NCI-H1105 treated with DMSO at 0.1 percent for 48 hours (cell line): ENCODE measurements around the gene CTH.
"Not testable (repeated sequence)": the region's sequence is repeated elsewhere in the genome, so short reads cannot be mapped to it uniquely, and the experiment has no call there.

Experiments
- DNase-seq: peaks from one replicate; lab custom pipeline; 2025; lab: John Stamatoyannopoulos, UW

The CTH gene

GRCh38 chr1:70409136-70409535 is 1.9 kb upstream of the CTH start:
- no peak for DNase-seq

DNA sequence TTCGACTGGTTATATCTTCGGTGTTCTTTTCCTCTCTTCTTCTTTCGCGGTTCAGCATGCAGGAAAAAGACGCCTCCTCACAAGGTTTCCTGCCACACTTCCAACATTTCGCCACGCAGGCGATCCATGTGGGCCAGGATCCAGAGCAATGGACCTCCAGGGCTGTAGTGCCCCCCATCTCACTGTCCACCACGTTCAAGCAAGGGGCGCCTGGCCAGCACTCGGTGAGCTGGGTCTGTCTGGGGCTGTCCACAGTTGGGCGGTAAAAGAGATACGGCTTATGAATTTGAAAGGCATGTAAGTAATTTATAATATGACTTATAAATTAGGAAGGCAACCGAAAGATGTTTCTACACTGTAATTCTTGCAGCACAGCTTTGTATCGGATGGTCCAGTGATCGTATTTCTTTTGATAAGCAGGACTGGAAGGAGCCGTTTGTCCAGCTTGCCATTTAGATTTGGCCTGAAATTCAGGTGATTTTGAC is 334 bp downstream of the CTH start:
- DNase-seq: no peak

GRCh38 chr1:70415882-70416281 is 4.8 kb downstream of the CTH start:
- no peak for DNase-seq

DNA sequence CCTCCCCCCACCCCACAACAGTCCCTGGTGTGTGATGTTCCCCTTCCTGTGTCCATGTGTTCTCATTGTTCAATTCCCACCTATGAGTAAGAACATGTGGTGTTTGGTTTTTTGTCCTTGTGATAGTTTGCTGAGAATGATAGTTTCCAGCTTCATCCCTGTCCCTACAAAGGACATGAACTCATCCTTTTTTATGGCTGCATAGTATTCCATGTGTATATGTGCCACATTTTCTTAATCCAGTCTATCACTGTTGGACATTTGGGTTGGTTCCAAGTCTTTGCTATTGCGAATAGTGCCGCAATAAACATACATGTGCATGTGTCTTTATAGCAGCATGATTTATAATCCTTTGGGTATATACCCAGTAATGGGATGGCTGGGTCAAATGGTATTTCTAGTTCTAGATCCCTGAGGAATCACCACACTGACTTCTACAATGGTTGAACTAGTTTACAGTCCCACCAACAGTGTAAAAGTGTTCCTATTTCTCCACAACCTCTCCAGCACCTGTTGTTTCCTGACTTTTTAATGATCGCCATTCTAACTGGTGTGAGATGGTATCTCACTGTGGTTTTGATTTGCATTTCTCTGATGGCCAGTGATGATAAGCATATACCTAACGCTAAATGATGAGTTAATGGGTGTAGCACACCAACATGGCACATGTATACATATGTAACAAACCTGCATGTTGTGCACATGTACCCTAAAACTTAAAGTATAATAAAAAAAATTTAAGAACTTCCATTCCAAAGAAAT is 8.1 kb downstream of the CTH start:
- DNase-seq: not testable (repeated sequence)

DNA sequence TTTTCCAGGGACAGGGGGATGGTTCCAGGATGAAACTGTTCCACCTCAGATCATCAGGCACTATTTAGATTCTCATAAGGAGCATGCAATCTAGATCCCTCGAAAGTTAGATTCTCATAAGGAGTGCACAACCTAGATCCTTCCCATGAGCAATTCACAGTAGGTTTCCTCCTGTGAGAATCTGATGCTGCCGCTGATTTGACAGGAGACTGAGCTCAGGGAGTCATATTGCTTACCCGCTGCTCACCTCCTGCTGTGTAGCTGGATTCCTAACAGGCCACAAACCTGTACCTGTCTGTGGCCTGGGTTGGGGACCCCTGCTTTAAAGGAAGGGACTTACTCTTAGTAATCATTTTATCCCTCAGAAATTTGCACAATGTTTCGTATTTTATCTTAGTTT is 9.3 kb downstream of the CTH start:
- DNase-seq: no peak

GRCh38 chr1:70426154-70427131 is 15.4 kb downstream of the CTH start:
- DNase-seq: no peak

GRCh38 chr1:70427976-70428375 is 16.9 kb downstream of the CTH start:
- DNase-seq: no peak

- DNase-seq: no peak
Observed at GRCh38 chr1:70429219-70429618, 18.2 kb downstream of the CTH start.

- DNase-seq: no peak
Observed at GRCh38 chr1:70429757-70430156, 18.7 kb downstream of the CTH start.

- no peak for DNase-seq
Observed at GRCh38 chr1:70431317-70431716, 20.2 kb downstream of the CTH start.

DNA sequence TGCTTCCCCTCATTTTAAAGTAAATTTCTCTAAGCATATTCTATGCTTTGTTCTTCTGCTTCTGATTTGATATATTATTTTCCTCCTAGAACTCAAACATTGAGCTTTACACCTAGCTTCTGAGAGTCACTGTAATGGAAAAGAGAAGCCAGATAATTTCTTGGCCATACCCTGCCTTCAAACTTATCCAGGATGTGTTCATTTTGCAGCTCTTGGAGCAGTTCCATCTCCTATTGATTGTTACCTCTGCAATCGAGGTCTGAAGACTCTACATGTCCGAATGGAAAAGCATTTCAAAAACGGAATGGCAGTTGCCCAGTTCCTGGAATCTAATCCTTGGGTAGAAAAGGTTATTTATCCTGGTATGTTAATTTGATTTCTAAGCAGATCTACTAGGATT is 20.8 kb downstream of the CTH start:
- DNase-seq: no peak

GRCh38 chr1:70434253-70434859 is 23.3 kb downstream of the CTH start:
- no peak for DNase-seq

DNA sequence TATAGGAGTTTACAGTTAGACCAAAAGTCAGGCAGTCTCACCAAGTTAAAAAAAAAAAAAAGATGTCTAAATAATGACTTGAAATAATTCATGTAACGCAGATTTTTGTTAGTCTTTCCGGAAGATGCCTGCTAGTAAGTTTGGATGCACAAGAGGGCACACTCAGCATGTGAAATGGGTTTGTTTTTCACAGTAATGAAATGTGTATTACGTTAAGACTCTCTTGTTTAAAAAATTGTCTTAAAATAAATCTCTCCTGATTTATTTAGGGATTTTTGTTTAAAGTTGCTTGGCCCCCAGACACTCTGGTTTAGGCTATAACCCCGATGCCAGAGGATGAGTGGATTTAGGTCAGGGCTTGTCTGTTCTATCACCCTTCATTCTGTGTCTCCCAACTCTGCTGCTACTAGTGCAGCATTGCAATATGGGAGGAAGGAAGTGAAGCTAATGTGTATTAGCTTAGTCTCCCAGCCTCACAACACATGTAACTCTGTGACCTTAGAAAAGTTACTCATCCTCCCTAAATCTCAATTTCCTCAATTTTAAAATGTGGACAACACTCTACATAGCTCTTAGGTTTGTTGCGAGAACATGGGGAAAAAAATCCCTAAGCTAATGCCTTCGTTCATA is 25.7 kb downstream of the CTH start:
- no peak for DNase-seq

GRCh38 chr1:70438529-70438928 is 27.5 kb downstream of the CTH start:
- no peak for DNase-seq

DNA sequence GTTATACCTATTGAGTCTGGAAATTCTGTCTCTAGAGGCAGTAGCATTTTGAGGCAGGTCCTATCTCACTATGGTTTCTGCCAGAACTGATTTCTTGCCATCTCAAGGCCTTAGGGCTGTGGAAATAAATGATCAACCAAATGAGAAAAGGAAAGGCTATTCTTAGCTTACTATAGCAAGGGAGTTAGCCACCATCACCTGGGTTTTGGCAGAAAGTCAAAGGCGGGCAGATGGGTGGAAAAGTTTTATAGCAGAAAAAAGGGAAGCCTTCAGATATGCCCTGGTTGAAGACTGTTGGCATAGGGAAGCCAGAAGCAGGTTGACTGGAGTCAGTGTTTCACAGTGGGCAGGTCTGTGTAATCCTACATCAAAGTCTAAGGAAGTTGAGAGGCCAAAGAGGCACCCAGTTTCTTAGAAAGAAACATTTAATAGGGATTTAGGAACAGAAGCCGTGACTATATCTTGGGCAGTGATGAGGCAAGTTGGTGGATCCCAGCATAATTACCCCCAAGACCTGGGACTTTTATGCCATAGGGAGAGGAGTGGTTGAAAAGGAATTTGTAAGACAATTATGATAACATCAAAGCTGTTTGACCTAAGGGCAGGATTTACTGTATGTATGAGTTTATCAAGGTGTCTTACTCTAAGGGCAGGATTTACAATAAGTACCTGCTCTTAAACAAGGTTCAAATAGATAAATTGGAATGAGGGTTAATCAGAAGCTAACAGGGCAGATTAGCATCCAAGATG is 29.7 kb downstream of the CTH start:
- DNase-seq: no peak

DNA sequence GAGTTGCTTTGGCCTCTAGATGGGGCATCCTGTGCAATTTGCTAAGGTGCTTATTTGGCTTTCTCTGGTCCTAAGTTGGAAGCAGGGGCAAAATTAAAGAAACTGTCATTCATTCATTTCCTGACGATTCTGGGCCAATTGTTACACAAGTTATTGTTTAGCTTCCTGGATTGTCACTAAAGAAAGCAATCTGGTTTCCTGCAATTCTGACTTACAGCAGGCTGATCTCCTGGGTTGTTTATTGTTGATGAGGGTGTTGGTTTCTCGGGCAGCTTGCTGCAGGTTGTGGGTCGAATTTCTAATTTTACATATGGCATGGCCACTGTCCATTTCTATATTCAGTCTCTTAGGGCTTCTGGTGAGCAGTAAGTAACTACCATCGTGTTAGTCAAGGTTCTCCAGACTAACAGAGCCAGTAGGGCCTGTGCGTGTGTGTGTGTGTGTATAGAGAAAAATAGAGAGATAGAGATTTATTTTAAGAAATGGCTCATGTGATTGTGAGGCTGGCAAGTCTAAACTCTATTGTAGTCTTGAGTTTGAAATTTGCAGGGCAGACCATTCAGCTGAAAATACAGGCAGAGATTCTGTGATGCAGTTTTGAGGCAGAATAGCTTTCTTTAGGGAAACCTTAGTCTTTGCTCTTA is 30.4 kb downstream of the CTH start:
- no peak for DNase-seq

DNA sequence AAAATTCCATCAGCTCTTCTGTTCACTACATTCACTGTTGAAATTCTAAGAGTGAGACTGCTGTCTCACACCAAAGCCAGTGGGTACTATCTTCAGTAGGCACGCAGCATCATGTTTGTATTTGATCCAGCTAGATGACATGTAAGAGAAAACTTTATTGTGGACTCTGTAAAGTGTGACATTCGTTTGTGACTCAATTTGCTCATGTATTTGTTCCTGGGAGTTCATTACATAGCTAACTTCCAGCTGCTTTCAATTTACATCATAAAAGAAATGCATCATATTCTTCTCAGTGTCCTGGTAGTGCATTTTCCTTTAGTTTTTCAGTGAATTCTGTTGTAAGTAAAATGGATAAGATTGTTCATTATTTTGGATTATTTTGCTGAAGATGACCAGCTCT is 31.4 kb downstream of the CTH start:
- no peak for DNase-seq

DNA sequence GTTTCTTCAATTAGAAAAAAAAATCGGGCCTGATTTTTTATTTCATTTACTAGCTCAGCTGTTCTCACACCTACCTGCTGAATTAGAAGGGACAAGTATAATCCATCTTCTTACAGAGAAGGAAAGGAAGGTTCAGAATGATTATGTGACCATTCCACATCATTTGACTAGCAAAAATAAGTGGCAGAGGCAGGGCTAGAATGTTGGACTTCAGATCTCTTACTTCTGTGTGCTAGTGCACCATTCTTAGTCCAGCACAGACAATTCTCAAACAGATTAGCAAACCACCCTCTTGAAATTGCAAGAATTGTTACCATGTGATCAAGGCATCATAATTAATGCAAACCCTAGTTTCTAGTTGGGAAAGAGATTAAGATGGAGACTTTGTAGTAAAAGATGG is 32.7 kb downstream of the CTH start:
- no peak for DNase-seq

DNA sequence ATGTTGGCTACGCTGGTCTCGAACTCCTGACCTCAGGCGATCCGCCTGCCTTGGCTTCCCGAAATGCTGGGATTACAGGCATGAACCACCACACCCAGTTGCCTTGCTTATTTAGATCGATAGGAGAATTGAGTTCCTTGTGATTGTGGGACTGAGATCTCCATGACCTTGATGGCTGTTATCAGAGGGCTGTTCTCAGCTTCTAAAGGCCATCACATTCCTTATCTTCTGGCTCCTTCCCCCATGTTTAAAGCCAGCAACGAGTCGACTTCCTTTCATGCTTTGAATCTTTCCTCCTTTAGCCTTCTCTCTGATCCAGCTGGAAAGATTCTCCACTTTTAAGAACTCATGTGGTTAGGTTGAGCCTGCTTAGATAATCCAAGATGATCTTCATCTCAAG is 38.0 kb downstream of the CTH start:
- no peak for DNase-seq

GRCh38 chr1:70452164-70452939 is 41.3 kb downstream of the CTH start:
- DNase-seq: not testable (repeated sequence)
